Measurements from ENCODE around the gene INPP5A.

The INPP5A gene

DNA sequence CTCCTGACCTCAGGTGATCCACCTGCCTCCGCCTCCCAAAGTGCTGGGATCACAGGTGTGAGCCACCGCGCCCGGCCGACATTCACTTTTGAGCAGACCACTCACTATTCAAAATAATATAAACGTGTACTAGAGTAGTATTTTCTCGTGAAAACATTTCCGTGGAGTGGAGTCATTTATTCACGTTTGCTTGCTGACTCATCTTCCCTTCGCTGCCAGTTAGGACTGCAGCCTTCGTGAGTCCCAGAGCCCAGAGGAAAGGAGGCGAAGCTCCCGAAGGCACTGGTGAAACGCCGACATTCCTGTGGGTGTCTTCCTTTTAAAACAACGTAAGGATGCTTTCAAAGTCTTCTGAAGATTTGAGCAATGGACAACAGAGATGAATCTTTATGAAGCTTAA, 10.9 kb upstream of the INPP5A start:
- Histone ChIP-seq H3K27ac (ENCODE audit: low read depth, low read length) (no peak overlapping the region), H3K36me3 (ENCODE audit: control insufficient read depth, low read length) (no peaks in the 10 kb centered on the region), H4K20me1 (ENCODE audit: control insufficient read depth, insufficient read depth, low read depth, low read length) (no peaks in the 10 kb centered on the region), H3K27me3 (ENCODE audit: control insufficient read depth, low read length) (no peaks in the 10 kb centered on the region), H3K9me2 (replicated peaks; ENCODE audit: control insufficient read depth, low read length) (no peaks in the 10 kb centered on the region), H3K4me1 (ENCODE audit: control insufficient read depth, low read length) (no peaks in the 10 kb centered on the region), H3K4me2 (ENCODE audit: low read length) (no peak overlapping the region), H3K9me3 (ENCODE audit: control insufficient read depth, insufficient read depth, low read length) (no peaks in the 10 kb centered on the region), H3F3A (ENCODE audit: control insufficient read depth, insufficient read depth) (no peaks in the 10 kb centered on the region), H3K4me3 (ENCODE audit: low read length) (no peak overlapping the region), H3K79me2 (ENCODE audit: control insufficient read depth, low read length) (no peaks in the 10 kb centered on the region)
- TF ChIP-seq EZH2phosphoT487 (IDR thresholded peaks at IDR 0.05; ENCODE audit: borderline replicate concordance, low read length) = no peak
- TF ChIP-seq, protein P1, sequence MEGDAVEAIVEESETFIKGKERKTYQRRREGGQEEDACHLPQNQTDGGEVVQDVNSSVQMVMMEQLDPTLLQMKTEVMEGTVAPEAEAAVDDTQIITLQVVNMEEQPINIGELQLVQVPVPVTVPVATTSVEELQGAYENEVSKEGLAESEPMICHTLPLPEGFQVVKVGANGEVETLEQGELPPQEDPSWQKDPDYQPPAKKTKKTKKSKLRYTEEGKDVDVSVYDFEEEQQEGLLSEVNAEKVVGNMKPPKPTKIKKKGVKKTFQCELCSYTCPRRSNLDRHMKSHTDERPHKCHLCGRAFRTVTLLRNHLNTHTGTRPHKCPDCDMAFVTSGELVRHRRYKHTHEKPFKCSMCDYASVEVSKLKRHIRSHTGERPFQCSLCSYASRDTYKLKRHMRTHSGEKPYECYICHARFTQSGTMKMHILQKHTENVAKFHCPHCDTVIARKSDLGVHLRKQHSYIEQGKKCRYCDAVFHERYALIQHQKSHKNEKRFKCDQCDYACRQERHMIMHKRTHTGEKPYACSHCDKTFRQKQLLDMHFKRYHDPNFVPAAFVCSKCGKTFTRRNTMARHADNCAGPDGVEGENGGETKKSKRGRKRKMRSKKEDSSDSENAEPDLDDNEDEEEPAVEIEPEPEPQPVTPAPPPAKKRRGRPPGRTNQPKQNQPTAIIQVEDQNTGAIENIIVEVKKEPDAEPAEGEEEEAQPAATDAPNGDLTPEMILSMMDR (IDR thresholded peaks at IDR 0.05; ENCODE audit: low read depth, low read length, poor library complexity, severe bottlenecking) = no peak

DNA sequence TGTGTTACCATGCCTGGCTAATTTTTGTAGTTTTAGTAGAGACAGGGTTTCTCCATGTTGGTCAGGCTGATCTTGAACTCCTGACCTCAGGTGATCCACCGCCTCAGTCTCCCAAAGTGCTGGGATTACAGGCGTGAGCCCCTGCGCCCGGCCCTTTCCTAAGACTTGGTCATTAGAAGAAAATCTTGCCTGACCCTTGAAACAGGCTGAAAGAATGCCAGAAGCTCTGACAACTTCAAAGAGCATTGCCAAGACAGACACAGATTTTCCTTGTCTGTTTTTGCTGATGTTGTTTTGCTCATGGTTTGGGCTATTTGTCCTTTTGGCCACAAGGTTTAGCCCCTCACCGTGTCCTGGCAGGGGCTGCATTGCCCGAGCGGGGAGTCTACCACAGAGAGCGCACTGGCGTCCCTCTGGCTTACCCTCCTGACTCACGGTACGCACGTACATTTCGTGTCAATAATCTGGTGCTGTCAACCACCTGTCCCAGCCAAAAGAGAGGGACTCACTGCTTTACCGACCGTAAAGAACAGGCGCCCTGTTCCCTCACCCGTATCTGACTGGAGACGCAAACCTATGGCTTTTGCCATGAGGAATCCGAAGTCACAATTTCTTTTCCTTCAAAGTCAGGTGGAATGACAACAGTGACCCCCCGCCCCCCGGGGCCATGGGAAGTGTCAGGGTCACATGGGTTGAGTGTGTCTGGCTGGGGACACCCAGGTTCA, 10.1 kb upstream of the INPP5A start:
- no peaks in the 10 kb centered on the region for H3K79me2 ChIP-seq (ENCODE audit: control insufficient read depth, low read length)
- no peaks in the 10 kb centered on the region for H3K9me2 ChIP-seq (replicated peaks; ENCODE audit: control insufficient read depth, low read length)
- no peaks in the 10 kb centered on the region for H3K36me3 ChIP-seq (ENCODE audit: control insufficient read depth, low read length)
- no peak for TF ChIP-seq EZH2phosphoT487 (IDR thresholded peaks at IDR 0.05; ENCODE audit: borderline replicate concordance, low read length)
- TF ChIP-seq, protein P1 (IDR thresholded peaks at IDR 0.05; ENCODE audit: low read depth, low read length, poor library complexity, severe bottlenecking) = no peak
- H3K9me3 ChIP-seq (ENCODE audit: control insufficient read depth, insufficient read depth, low read length) = no peaks in the 10 kb centered on the region
- no peaks in the 10 kb centered on the region for H3K4me1 ChIP-seq (ENCODE audit: control insufficient read depth, low read length)
- H3F3A ChIP-seq (ENCODE audit: control insufficient read depth, insufficient read depth) = no peaks in the 10 kb centered on the region
- H3K4me2 ChIP-seq (ENCODE audit: low read length) = no peak overlapping the region
- no peaks in the 10 kb centered on the region for H3K27me3 ChIP-seq (ENCODE audit: control insufficient read depth, low read length)
- no peak overlapping the region for H3K27ac ChIP-seq (ENCODE audit: low read depth, low read length)
- no peak overlapping the region for H3K4me3 ChIP-seq (ENCODE audit: low read length)
- H4K20me1 ChIP-seq (ENCODE audit: control insufficient read depth, insufficient read depth, low read depth, low read length) = no peaks in the 10 kb centered on the region

DNA sequence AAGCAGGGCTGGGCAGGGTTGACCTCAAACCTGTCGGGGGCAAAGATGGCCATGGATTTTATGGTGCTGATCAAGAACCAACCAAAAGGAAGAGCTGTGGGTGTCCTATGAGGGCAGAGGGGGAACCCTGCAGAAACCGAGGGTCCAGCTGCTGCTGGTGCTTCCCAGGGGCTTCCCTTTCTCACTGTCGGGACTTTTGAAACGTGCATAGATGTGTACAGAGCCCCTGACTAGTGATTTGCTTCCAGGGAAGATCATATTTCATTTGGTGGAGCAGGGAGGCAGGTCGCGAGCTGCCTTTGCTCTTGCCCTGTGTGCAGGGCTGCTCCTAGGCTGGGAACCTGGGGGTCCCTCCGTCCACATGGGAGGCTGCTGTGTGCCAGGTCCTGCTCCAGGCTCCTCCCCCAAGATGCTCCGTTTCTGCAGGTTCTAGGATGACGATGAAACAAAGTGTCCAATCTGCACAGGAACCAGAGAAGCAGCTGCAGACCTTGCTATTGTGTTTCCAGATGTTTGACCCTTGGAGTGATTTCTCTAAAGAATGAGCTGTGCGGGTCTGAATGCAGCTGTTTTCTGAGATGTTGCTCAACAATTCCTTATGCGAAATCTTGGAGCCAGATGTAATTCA, 9.4 kb upstream of the INPP5A start:
- no peak overlapping the region for H3K4me2 ChIP-seq (ENCODE audit: low read length)
- TF ChIP-seq EZH2phosphoT487 (IDR thresholded peaks at IDR 0.05; ENCODE audit: borderline replicate concordance, low read length) = no peak
- TF ChIP-seq, protein P1 (IDR thresholded peaks at IDR 0.05; ENCODE audit: low read depth, low read length, poor library complexity, severe bottlenecking) = no peak

More for the DNA sequence above, 9.4 kb upstream of the INPP5A start:
- Histone ChIP-seq H3F3A (ENCODE audit: control insufficient read depth, insufficient read depth) (no peaks in the 10 kb centered on the region), H3K9me3 (ENCODE audit: control insufficient read depth, insufficient read depth, low read length) (no peaks in the 10 kb centered on the region), H3K27me3 (ENCODE audit: control insufficient read depth, low read length) (no peaks in the 10 kb centered on the region), H4K20me1 (ENCODE audit: control insufficient read depth, insufficient read depth, low read depth, low read length) (no peaks in the 10 kb centered on the region), H3K4me1 (ENCODE audit: control insufficient read depth, low read length) (no peaks in the 10 kb centered on the region), H3K4me3 (ENCODE audit: low read length) (no peak overlapping the region), H3K36me3 (ENCODE audit: control insufficient read depth, low read length) (no peaks in the 10 kb centered on the region), H3K27ac (ENCODE audit: low read depth, low read length) (no peak overlapping the region), H3K79me2 (ENCODE audit: control insufficient read depth, low read length) (no peaks in the 10 kb centered on the region), H3K9me2 (replicated peaks; ENCODE audit: control insufficient read depth, low read length) (no peaks in the 10 kb centered on the region)

Data from DOHH2 (cell line).